Epidermal melanocyte (primary cell): ENCODE results near the gene SMS.

Experiments used
- DNase-seq: peaks from one replicate; pipeline ENCODE4 v3.0.0; 2011; ENCODE audit warnings: low spot score; ENCODE audit not compliant: insufficient read length

The SMS gene

GRCh38 chrX:21940356-21940829 lies at the start of gene SMS:
Gene SMS, plus strand, starts transcription at chrX:21940709. Its CDS starts 116 bp downstream, at chrX:21940825.
- DNase-seq, result no peak

- DNase-seq, result no peak
Observed at GRCh38 chrX:21905313-21905712, 35.2 kb upstream of the SMS start.

GRCh38 chrX:21905953-21906352 lies 34.6 kb upstream of the SMS start:
- DNase-seq, result no peak

GRCh38 chrX:21907260-21907659 lies 33.2 kb upstream of the SMS start:
- no peak for DNase-seq

- DNase-seq, result no peak
Observed at GRCh38 chrX:21911481-21911880, 29.0 kb upstream of the SMS start.

GRCh38 chrX:21912220-21912619 lies 28.3 kb upstream of the SMS start:
- DNase-seq, result no peak

- DNase-seq, result no peak
Observed at GRCh38 chrX:21912989-21913388, 27.5 kb upstream of the SMS start.

- DNase-seq, result no peak
Observed at GRCh38 chrX:21926116-21926515, 14.4 kb upstream of the SMS start.

GRCh38 chrX:21926527-21927278 lies 13.8 kb upstream of the SMS start:
- DNase-seq, result no peak

GRCh38 chrX:21929209-21929608 lies 11.3 kb upstream of the SMS start:
- DNase-seq, result no peak

- DNase-seq, result no peak
Observed at GRCh38 chrX:21930986-21931385, 9.5 kb upstream of the SMS start.

GRCh38 chrX:21932292-21933002 lies 8.1 kb upstream of the SMS start:
- DNase-seq, result no peak

GRCh38 chrX:21933077-21933476 lies 7.4 kb upstream of the SMS start:
- DNase-seq, result no peak

- no peak for DNase-seq
Observed at GRCh38 chrX:21934414-21934813, 6.1 kb upstream of the SMS start.

GRCh38 chrX:21939906-21940305 lies 603 bp upstream of the SMS start:
- DNase-seq, result no peak

- no peak for DNase-seq
Observed at GRCh38 chrX:21943460-21944135, 3.1 kb downstream of the SMS start.

- DNase-seq, result no peak
Observed at GRCh38 chrX:21944136-21944615, 3.7 kb downstream of the SMS start.

- DNase-seq, result no peak
Observed at GRCh38 chrX:21946925-21947641, 6.6 kb downstream of the SMS start.

GRCh38 chrX:21947671-21948070 lies 7.2 kb downstream of the SMS start:
- no peak for DNase-seq

GRCh38 chrX:21948897-21949578 lies 8.5 kb downstream of the SMS start:
- no peak for DNase-seq

- DNase-seq, result no peak
Observed at GRCh38 chrX:21949689-21950088, 9.2 kb downstream of the SMS start.
